Calu3 (cell line): Measurements from ENCODE around the gene GOLGA1. TPM values are rescaled to one million over a fixed set of nuclear protein-coding genes. Genes with fewer than 3 reads are reported as not detected.

Experiments
- BruUV-seq: library from RNA; stranded (reverse); fragments of 400-500 nt; replicated peaks from 2 replicates; lab custom pipeline; 2021; lab: Mats Ljungman, UMichigan
- CTCF ChIA-PET: fragments of 300-600 bp; sonication (Branson Sonifier 250); formaldehyde crosslinking; loops from one replicate; lab custom pipeline; 2022; ENCODE audit warnings: antibody characterized with exemption; lab: Charles Lee
- DNase-seq: peaks from one replicate; pipeline ENCODE4 v3.0.0; 2022
- H3K27ac Mint-ChIP-seq: one replicate; pipeline ENCODE4 v1.8.0; 2022; ENCODE audit warnings: mixed read lengths; ENCODE audit not compliant: unreplicated experiment
- H3K27me3 Mint-ChIP-seq: one replicate; pipeline ENCODE4 v1.8.0; 2022; ENCODE audit warnings: mixed read lengths; ENCODE audit not compliant: unreplicated experiment
- H3K36me3 Mint-ChIP-seq: one replicate; pipeline ENCODE4 v1.8.0; 2022; ENCODE audit warnings: mild to moderate bottlenecking, moderate library complexity, mixed read lengths; ENCODE audit not compliant: insufficient read depth, unreplicated experiment
- H3K4me1 Mint-ChIP-seq: one replicate; pipeline ENCODE4 v1.8.0; 2022; ENCODE audit warnings: mild to moderate bottlenecking, low read depth, mixed read lengths; ENCODE audit not compliant: unreplicated experiment
- H3K4me3 Mint-ChIP-seq: one replicate; pipeline ENCODE4 v1.8.0; 2022; ENCODE audit warnings: mild to moderate bottlenecking, low read depth, moderate library complexity, mixed read lengths; ENCODE audit not compliant: unreplicated experiment
- H3K9me3 Mint-ChIP-seq: one replicate; pipeline ENCODE4 v1.8.0; 2022; ENCODE audit warnings: low read depth, mixed read lengths; ENCODE audit not compliant: unreplicated experiment
- intact Hi-C: fragments of 100-400 bp; cut with micrococcal nuclease; formaldehyde crosslinking; loops from one replicate; pipeline ENCODE4 v1.10.0; 2022; ENCODE audit not compliant: unreplicated experiment
- total RNA-seq: library from RNA; stranded (reverse); gene quantifications from 2 replicates; pipeline ENCODE4 v1.2.3, GENCODE V29; 2022
- TF ChIP-seq, protein P1 (sequence below): fragments of 200-600 bp; IDR thresholded peaks from one replicate; pipeline ENCODE4 v1.8.0; 2022; ENCODE audit warnings: antibody characterized with exemption; ENCODE audit not compliant: unreplicated experiment

The GOLGA1 gene
- total RNA-seq, 1 experiment from 2014 or later, result 13.4 TPM

DNA sequence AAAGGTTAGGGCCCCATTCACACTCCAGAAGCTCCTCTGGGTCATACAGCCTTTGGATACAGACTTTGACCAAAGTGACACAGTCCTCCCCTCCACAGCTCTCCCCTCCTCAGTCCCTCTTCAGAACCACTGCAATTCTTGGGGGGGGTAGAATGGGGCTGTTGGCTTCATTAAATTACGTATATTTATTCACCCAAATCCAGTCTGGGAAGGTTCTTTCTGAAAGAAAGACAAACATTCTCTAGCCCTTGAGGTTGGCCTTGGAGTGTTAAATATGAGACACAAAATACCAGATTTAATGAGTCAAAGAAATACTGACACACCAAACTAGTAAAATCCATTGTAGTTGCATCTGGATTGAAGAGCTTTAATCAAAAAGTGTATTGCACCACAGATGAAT lies 62.9 kb downstream of the GOLGA1 start:
- Mint-ChIP-seq H3K9me3 (no peaks in the 10 kb centered on the region), H3K27ac (no peak overlapping the region), H3K27me3 (no peaks in the 10 kb centered on the region), H3K4me1 (no peaks in the 10 kb centered on the region), H3K4me3 (no peak overlapping the region), H3K36me3 (peaks cover 31% of the 10 kb centered on the region)
- BruUV-seq, result no TSS peak
- CTCF ChIA-PET, result no interaction called here
- TF ChIP-seq, protein P1, sequence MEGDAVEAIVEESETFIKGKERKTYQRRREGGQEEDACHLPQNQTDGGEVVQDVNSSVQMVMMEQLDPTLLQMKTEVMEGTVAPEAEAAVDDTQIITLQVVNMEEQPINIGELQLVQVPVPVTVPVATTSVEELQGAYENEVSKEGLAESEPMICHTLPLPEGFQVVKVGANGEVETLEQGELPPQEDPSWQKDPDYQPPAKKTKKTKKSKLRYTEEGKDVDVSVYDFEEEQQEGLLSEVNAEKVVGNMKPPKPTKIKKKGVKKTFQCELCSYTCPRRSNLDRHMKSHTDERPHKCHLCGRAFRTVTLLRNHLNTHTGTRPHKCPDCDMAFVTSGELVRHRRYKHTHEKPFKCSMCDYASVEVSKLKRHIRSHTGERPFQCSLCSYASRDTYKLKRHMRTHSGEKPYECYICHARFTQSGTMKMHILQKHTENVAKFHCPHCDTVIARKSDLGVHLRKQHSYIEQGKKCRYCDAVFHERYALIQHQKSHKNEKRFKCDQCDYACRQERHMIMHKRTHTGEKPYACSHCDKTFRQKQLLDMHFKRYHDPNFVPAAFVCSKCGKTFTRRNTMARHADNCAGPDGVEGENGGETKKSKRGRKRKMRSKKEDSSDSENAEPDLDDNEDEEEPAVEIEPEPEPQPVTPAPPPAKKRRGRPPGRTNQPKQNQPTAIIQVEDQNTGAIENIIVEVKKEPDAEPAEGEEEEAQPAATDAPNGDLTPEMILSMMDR, result no peak
- intact Hi-C loops, result no loop called here
- DNase-seq, result no peak

DNA sequence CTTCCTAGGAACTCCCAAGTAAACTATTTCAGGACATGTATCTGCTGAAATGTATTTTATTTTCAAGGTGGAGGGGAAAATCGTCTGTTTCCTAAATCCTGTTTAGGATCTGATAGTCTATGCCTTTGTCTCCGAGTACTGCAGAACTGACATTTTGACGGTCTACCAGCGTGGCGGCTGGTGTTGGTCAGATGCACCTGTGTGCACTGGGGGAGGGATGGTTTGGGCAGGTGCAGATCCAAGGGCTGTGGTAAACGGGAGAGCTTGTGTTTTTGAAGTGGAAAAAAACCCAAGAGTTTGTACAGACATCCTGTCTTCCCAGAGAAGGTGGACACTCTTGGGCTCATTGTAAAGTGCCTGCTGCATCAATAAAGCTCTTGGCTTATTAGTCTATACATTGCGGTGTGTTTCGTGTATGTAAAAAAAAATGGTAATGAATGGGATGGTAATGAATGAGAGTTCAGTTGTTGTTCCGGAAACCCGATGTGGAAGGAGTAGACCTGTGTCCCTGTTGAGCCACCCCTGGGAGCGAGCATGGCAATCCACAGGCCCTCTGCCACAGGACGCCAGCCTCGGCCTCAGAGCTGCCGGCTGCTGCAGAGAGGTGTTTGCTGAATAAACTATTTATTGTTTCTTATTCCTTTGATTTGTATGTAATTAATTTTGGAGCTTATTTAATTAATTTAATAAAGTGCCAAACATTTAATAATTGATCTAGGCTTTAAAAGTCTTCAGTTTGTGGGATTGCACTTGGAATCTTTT lies 63.7 kb downstream of the GOLGA1 start:
- DNase-seq, result no peak
- intact Hi-C loops, result no loop called here
- Mint-ChIP-seq H3K9me3 (no peaks in the 10 kb centered on the region), H3K27me3 (no peaks in the 10 kb centered on the region), H3K36me3 (peaks cover 32% of the 10 kb centered on the region), H3K27ac (no peak overlapping the region), H3K4me1 (no peaks in the 10 kb centered on the region), H3K4me3 (no peak overlapping the region)
- TF ChIP-seq, protein P1, result no peak
- BruUV-seq, result TSS peak; percentile 16
- CTCF ChIA-PET, result no interaction called here

DNA sequence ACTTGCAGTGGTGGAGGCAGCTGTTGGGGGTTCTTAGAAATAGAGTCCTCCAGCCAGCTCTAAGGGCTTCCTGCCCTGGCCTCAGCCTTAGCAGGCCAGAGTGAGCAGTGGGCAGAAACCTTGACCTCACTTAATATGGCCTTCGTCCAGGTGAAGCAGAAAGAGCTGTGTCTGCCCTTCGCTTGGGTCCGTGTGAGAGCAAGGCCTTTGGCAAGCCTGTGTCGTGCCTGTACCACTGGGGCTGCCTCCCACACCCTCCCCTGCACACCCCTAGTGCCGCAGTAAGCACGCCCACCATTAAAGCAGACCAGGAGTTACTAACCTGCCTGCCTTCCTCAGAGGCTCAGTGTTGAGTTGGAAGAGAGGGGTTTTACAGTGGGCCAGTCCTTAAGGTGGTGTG lies 65.4 kb downstream of the GOLGA1 start:
- no TSS peak for BruUV-seq
- CTCF ChIA-PET, result no interaction called here
- intact Hi-C loops, result no loop called here
- TF ChIP-seq, protein P1, result no peak
- no peaks in the 10 kb centered on the region for H3K27me3 Mint-ChIP-seq
- no peak overlapping the region for H3K4me3 Mint-ChIP-seq
- peaks cover 16% of the 10 kb centered on the region for H3K4me1 Mint-ChIP-seq
- DNase-seq, result no peak
- H3K9me3 Mint-ChIP-seq, result no peaks in the 10 kb centered on the region
- peaks cover 37% of the 10 kb centered on the region for H3K36me3 Mint-ChIP-seq
- no peak overlapping the region for H3K27ac Mint-ChIP-seq

DNA sequence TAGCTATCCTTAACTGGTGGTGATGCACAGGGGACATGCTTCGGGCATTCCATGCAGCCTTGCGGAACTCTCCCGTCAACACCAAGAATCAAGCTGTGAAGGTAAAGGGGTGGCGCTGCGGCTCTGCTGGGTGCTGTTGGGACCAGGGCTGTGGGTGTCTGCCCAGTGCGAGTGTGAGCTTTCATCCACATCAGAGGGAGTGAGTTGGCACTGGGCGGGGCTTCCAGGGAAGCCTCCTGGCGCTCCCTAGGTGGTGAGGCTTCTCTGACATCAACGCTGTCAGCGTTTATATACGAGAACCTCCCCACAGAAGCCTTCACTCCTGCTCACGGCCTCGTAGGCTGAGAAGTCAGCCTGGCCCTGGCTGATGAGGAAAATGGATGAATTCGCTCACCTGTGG lies 67.2 kb downstream of the GOLGA1 start:
- Mint-ChIP-seq H3K4me1 (peaks cover 17% of the 10 kb centered on the region), H3K27me3 (no peaks in the 10 kb centered on the region), H3K4me3 (no peak overlapping the region), H3K9me3 (no peaks in the 10 kb centered on the region), H3K27ac (no peak overlapping the region), H3K36me3 (peaks cover 44% of the 10 kb centered on the region)
- no peak for DNase-seq
- BruUV-seq, result no TSS peak
- intact Hi-C loops, result no loop called here
- CTCF ChIA-PET, result no interaction called here
- TF ChIP-seq, protein P1, result no peak
